A172 (cell line): ENCODE data around the gene ABLIM2. TPM values are rescaled to one million over a fixed set of nuclear protein-coding genes. Genes with fewer than 3 reads are reported as not detected.
A peak's percentile ranks its signal among the peaks of the same experiment; 100 is the strongest.

ENCODE experiments used
- DNase-seq: peaks from one replicate; pipeline ENCODE4 v3.0.0-alpha.2; 2015; ENCODE audit warnings: low spot score
- total RNA-seq: library from RNA; depleted of rRNA; stranded (reverse); fragments of >200 nt; shearing (Covaris generic); gene quantifications from 2 replicates; pipeline ENCODE4 v1.2.3, GENCODE V29; 2014

Gene ABLIM2
- total RNA-seq, 1 experiment from 2014 or later: 5.1 TPM

DNA sequence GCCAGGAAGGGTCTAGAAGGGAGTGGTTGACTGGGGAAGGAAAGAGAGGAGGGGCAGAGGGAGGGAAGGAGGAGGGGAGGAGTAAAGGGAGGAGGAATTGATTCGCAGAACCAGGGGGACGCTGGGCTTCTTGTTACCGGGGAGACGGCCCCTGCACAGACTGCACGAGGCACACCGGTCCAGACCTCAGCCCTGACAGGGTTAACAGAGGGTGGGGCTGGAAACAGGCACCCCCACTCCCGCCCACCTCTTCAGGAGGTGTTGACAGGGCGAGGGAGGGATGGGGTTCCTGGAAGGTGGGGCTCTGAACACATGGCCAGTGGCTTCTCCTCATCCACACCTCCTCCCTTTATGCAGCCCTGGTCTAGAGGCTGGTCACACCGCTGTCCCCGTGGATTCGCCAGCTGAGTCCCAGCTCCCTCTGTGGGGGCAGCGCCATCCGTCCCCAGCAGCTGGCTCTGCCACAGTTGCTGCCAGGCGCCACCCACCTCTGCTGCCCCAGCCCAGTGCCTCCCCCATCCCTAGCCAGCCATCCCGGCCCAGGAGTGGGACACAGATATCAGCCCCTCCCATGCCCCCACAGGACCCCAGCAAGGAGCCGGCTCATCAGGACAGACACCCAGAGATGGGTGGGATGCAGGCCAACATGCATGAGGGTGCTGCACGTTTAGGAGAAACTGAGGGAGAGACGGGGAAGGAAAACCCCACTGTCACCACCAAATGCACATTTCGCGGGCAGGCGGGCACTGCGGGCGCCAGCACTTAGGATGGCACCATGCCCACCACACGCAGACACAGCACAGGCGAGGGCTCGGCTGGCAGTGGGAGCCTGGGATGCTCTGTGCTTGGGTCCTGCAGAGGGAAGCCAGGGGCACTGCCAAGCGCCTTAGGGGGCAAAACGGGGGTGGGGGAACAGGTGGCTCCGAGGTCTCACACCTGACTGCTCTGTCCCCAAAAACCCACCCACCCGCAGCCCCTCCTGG, 87.6 kb downstream of the ABLIM2 start:
- DNase-seq: no peak

DNA sequence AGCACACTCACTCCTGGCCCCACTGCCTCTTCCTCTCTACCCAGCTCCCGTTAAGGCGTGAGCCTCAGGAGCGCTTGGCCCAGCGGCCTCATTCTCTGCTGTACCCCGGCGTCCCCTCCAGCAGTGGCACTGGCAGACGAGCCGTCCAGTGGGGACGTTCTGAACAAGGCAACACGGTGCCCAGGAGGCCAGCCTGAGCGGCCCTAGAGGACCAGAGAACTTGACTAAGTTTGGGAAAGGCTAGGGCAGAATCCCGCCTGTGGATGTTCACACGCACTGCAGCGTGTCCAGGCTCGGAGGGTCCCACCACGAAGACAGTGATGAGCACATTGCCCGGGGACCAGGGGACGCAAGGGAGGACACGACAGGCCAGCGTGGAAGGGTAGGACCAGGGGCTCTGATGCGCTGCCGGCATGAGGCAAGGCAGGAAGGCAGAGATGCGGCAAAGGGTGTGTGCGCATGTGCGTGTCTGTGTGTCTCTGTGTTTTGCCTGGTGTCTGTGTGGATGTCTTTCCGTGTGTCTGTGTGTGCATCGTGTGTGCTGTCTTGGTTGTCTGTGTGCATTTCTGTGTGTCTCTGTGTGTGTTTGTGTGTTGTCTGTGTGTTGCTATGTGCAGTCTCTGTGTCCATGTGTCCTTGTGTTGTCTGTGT, 89.4 kb downstream of the ABLIM2 start:
- no peak for DNase-seq

DNA sequence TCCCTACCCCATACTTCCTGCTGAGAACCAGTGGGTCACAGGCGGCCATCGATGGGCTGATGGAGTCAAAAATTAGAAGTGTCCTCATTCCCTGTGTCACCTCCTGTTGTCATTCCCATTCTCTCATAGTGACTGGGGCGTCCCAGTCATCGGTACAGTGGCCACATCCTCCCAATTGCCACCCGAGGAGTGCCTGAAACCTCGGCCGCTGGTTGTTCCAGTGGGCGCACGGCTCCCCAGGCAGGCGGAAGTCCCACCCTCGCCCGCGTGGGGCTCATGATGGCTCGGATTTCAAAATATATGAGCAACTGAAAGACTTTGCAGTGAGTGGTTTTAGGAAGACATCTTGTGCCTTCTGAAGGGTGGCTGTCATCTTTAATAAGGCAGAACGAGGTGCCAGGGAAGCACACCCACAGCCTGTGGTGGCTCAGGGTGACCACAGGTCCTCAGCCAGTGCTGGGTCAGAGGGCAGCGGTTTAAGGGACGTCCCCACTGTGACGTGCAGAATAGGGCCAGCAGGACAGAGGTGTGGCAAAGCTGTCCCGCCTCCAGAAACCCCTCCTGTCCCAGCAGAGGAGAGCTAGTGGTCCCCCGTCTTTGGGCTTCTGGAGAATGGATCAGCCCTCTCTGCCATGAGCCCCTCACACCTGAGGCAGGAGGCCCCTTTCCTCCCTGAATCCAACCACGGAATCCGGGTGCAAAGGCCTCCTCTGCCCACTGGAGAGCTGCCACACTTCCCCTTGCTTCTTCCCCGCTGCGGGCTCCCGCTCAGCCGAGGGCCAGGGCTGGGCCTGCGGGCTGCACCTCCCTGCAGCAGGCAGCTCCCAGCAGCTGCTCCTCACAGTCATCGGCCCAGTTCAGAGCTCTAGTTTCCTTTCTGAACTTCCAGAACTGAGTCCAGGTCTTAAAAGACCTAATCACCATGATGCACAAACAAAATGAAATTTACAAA, 90.4 kb downstream of the ABLIM2 start:
- no peak for DNase-seq

DNA sequence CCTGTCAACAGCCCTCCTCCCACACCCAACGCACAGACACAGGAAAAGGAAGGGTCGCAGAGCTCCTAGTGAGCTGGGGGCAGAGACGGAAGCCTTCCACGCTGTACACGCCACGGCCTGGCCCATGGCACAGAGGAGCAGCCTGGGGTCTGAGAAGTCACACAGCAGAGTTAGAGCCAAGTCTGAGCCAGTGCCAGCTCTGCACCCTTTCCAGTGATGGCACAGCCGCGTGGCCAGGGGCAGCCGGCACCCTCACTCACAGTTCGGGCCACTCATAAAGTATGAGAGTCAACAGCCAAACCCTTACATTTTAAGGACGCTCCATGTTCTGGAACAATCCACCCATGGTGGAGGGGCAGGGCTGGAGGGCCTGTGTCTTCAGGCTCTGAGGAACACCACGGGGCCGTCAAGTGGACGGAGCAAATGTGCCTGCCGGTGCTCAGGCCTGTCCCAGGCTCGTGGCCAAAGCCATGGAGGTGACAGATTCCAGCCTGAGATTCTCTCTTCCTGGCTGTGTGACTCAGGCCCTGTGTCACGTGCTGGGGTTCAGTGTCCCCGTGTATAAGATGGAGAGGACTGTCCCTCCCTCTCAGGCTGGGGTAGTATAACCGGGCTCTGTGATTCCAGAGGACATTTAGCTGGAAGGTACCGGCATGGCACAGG, 91.2 kb downstream of the ABLIM2 start:
- DNase-seq: no peak

GRCh38 chr4:8066336-8066931, 92.2 kb downstream of the ABLIM2 start:
- no peak for DNase-seq

DNA sequence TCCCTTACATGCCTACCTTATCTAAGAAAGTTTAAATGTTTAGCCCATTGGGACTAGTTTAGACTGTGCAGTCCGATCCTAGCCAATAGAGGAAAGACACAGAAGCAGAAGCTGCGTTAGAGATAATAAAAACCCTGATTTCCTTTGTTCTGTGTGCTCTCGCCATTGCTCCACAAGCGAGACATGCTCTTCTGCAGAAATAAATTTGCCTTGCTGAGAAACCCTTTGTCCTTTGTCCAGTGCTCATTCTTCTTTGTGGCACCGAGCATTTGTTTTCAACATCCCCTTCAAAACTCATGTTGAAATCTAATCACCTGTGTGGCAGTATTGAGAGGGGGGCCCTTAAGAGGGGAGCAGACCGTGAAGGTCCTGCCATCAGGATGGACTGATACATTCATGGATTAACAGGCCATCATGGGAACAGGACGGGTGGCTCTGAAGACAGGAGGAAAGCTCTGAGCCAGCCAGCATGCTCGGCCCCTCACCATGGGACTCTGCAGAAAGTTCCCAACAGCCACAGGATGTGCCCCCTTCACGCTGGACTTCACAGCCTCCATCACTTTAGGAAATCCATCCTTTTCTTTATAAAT, 94.5 kb downstream of the ABLIM2 start:
- DNase-seq: peak; percentile 17

DNA sequence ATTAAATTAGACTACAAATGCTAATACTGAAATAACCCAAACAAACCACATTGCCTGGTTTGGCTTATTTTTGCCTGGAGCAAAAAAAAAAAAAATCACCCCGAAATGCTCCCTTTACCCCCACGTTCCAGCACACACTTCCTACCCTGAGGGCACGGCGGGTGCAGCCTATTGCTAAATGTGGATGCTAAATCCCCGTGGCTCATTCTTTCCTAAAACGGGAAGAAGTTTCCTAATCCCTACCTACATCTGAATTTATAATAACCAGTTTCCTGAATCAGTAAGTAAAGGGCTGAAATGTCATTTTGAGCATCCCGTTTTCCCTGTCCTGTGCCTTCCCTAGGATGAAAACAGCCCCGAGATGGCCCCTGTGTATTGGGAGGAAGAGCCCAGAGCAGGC, 97.0 kb downstream of the ABLIM2 start:
- no peak for DNase-seq

- DNase-seq: no peak
Measured at GRCh38 chr4:8061145-8061544, 97.5 kb downstream of the ABLIM2 start.

DNA sequence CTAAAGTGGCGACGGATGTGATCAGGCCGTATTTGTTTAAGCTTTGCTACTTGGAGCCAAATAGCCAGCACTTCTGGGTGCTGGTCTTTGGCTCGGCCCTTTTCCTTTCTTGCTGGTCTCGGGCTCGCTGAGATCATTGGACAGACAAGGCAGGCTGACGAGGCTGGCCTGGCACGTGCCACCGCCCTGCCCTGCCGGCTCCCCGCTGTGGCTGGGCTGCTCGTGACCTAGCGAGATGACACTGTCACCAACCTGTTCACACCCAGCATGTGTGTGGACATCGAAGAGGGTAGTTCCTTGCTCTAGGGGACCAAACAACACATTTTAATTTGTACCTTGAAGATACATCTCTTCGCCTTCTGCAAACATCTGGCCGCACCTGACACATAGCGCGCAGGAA, 98.0 kb downstream of the ABLIM2 start:
- DNase-seq: no peak

DNA sequence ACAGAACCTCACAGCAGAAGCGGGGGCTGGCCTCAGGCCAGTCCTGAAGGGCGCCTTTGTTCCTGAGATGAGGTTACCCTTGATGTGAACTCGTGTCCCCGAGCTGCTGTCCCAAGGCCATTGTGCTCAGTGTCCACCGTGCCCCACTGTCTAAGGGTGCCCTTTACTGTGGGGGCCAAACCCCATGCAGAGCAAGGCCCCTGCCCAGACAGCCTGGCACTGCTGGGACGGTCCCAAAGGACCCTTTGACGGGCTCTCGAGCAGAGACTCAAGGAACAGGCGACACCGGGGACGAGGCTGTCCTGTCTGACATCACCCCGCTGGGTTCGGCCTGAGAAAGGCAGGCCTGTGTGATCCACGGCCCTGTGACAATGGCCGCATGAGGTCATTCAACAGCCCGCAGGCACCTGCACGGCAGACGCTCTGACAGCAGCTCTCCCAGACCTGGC, 100.6 kb downstream of the ABLIM2 start:
- DNase-seq: no peak

- DNase-seq: no peak
Measured at GRCh38 chr4:8055206-8055605, 103.4 kb downstream of the ABLIM2 start.

GRCh38 chr4:8053688-8054449, 104.7 kb downstream of the ABLIM2 start:
- DNase-seq: no peak

GRCh38 chr4:8052160-8052691, 106.4 kb downstream of the ABLIM2 start:
- DNase-seq: no peak

- DNase-seq: no peak
Measured at GRCh38 chr4:8051644-8052043, 107.0 kb downstream of the ABLIM2 start.

- no peak for DNase-seq
Measured at GRCh38 chr4:8050555-8051206, 107.9 kb downstream of the ABLIM2 start.

DNA sequence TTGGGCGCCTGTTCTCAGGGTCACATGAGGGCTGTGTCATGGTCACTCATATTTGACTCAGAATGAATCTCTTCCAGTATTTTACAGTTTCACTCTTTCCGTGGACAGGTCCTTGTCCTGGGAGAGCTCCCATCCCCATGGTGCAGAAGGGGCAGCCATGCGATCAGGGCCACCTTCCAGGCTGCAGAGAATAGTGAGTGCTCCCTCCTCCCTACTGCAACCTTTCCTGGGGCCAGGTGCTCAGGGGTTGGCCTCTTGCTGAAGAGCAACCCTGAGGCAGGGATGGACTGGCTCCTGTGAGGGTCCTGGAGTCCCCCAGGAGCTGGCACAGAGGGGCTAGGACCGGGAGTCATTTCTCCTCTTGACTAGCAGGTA, 108.4 kb downstream of the ABLIM2 start:
- DNase-seq: no peak

- no peak for DNase-seq
Measured at GRCh38 chr4:8048856-8049676, 109.5 kb downstream of the ABLIM2 start.
